ENCODE results near the gene SPON1.

Gene SPON1

DNA sequence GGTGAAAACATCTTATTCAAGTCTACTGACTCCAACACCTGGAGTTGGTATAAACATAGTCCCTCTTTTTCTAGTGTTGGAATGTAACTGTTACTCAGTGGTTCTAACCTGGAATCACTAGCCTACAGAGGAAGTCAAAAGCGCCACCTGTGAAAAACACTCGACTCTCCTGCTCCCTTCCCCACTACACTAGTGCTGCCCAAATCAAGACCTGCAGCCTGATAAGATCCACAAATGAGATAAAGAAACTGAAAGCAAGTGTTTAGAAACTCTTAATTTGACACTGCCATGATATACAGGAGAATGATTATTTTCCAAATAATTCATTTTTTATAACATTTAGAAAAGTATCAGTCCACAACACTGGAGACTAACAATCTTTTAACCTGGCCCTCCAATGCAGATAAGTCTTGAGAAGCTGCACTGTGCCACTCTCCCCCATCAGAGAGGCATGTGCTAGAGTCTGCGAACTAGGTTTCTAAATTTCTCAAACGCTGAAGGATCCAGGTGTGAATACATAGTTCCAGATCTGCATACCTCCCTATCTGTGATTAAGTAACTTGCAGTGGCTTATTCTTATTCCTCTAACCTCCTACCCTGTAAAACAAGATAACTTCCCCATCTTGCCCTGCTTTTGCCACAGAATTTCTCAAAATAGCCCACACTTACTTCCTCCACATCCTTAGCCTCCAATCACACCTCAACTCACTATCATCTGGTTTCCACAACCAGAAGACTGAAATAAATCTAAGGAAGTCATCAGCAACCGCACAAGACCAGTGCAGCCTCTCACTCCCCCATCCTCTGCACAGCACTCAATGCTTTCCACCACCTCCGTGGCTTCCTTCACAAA is 308.4 kb downstream of the SPON1 start:
- TF ChIP-seq POLR2AphosphoS5 (IDR thresholded peaks at IDR 0.05; ENCODE audit: low read depth, low read length), result no peak

DNA sequence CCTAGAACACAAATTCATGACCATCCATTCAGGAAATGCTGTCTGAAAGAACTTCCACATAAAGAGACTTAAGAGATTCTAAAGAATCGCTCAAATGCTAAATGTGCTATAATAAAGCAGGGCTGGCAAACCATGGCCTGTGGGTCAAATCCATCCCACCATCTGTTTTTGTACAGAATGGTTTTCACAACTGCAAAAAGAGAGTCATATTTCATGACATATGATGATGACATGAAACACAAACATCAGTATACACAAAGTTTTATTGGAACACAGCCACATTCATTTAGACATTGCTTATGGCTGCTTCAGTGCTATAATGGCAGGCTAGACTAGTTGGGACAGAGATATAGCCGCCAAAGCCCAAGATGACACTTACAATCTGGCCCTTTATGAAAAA is 311.4 kb downstream of the SPON1 start:
- TF ChIP-seq, protein P1, sequence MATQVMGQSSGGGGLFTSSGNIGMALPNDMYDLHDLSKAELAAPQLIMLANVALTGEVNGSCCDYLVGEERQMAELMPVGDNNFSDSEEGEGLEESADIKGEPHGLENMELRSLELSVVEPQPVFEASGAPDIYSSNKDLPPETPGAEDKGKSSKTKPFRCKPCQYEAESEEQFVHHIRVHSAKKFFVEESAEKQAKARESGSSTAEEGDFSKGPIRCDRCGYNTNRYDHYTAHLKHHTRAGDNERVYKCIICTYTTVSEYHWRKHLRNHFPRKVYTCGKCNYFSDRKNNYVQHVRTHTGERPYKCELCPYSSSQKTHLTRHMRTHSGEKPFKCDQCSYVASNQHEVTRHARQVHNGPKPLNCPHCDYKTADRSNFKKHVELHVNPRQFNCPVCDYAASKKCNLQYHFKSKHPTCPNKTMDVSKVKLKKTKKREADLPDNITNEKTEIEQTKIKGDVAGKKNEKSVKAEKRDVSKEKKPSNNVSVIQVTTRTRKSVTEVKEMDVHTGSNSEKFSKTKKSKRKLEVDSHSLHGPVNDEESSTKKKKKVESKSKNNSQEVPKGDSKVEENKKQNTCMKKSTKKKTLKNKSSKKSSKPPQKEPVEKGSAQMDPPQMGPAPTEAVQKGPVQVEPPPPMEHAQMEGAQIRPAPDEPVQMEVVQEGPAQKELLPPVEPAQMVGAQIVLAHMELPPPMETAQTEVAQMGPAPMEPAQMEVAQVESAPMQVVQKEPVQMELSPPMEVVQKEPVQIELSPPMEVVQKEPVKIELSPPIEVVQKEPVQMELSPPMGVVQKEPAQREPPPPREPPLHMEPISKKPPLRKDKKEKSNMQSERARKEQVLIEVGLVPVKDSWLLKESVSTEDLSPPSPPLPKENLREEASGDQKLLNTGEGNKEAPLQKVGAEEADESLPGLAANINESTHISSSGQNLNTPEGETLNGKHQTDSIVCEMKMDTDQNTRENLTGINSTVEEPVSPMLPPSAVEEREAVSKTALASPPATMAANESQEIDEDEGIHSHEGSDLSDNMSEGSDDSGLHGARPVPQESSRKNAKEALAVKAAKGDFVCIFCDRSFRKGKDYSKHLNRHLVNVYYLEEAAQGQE (IDR thresholded peaks at IDR 0.05; ENCODE audit: insufficient read depth in 1 of 2, low read depth in 2 of 2, low read length in 2 of 2), result no peak
- TF ChIP-seq TAF1 (IDR thresholded peaks at IDR 0.05; ENCODE audit: borderline replicate concordance, insufficient read depth, low read length), result no peak
- TF ChIP-seq SIN3A (IDR thresholded peaks at IDR 0.05; ENCODE audit: borderline replicate concordance, insufficient read depth, low read length), result no peak
- TF ChIP-seq FOXP2 (optimal IDR thresholded peaks at IDR 0.05; ENCODE audit: borderline replicate concordance, extremely low read depth, extremely low read length, insufficient read depth), result no peak
- TF ChIP-seq POLR2AphosphoS5 (IDR thresholded peaks at IDR 0.05; ENCODE audit: low read depth, low read length), result no peak

DNA sequence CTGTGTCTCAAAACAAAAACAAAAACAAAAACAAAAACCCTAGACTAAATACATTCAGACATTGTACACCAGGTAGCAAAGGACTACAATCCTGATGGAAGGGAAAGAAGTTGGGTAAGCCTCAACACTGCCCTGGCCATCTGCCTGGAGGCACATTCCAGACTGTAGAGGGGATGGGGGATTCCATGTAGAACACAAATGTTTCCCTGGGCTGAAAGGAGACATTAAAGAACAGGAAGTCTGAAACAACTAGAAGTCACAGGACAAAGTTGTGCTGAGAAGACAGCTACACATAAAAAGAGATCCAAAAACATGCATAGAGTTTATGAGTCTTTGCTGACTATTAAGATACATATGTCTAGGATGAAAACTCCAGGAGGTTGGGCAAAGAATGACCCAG is 312.6 kb downstream of the SPON1 start:
- no peak for TF ChIP-seq SIN3A (IDR thresholded peaks at IDR 0.05; ENCODE audit: borderline replicate concordance, insufficient read depth, low read length)
- TF ChIP-seq POLR2AphosphoS5 (IDR thresholded peaks at IDR 0.05; ENCODE audit: low read depth, low read length), result no peak
- TF ChIP-seq FOXP2 (optimal IDR thresholded peaks at IDR 0.05; ENCODE audit: borderline replicate concordance, extremely low read depth, extremely low read length, insufficient read depth), result no peak
- TF ChIP-seq, protein P1 (IDR thresholded peaks at IDR 0.05; ENCODE audit: insufficient read depth in 1 of 2, low read depth in 2 of 2, low read length in 2 of 2), result no peak
- no peak for TF ChIP-seq TAF1 (IDR thresholded peaks at IDR 0.05; ENCODE audit: borderline replicate concordance, insufficient read depth, low read length)

DNA sequence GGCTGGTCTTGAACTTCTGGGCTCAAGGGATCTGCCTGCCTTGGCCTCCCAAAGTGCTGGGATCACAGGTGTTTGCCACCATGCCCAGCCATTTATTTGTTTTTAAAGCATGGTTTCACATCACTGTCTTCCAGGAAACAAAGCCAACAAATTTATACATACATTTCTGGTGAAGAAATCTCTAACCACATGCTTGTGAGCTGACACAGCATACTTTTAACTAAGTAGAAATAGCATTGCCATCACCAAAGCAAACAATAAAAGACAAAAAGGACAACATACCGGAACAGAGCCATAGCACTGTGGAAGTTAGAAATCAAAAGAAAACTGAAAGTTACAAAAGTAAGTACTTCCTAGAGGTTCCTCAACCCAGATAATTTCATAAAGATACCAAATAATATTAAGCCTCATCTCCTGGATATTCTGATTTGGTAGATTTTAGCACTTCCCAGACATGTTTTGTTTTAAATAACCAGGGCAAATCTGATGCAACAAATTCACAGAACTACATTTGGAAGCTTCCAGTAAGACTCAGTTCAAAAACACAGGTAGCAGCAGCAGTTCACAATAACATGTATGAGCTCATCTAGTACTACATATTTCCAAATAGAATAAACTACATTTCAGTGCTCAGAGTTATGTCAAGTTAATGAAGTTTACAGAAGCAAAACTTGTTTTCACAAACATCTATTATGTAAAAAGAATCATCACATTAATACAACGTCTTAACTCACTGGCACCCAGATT is 325.8 kb downstream of the SPON1 start:
- no peak for TF ChIP-seq SIN3A (IDR thresholded peaks at IDR 0.05; ENCODE audit: borderline replicate concordance, insufficient read depth, low read length)
- no peak for TF ChIP-seq FOXP2 (optimal IDR thresholded peaks at IDR 0.05; ENCODE audit: borderline replicate concordance, extremely low read depth, extremely low read length, insufficient read depth)
- no peak for TF ChIP-seq TAF1 (IDR thresholded peaks at IDR 0.05; ENCODE audit: borderline replicate concordance, insufficient read depth, low read length)
- TF ChIP-seq, protein P1 (IDR thresholded peaks at IDR 0.05; ENCODE audit: insufficient read depth in 1 of 2, low read depth in 2 of 2, low read length in 2 of 2), result no peak
- TF ChIP-seq POLR2AphosphoS5 (IDR thresholded peaks at IDR 0.05; ENCODE audit: low read depth, low read length), result no peak

DNA sequence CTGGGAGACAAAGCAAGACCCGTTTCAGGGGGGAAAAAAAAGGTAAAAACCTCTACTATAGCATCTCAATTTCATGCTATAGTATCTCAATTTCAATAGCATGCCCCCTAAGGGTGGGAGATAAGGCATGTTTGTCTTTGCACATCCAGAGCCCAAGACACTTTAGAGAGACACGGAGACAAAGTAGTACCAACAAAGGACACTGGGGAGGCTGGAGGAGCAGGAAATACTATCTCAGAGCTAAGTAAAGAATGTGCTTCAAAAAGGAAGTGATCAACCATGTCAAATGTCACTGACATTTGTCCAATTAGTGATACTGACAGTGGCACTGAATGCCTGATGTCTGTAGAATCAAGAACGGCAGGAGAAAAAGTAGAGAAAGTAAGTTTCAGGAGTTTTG is 327.9 kb downstream of the SPON1 start:
- TF ChIP-seq SIN3A (IDR thresholded peaks at IDR 0.05; ENCODE audit: borderline replicate concordance, insufficient read depth, low read length) (no peak), TAF1 (IDR thresholded peaks at IDR 0.05; ENCODE audit: borderline replicate concordance, insufficient read depth, low read length) (no peak), FOXP2 (optimal IDR thresholded peaks at IDR 0.05; ENCODE audit: borderline replicate concordance, extremely low read depth, extremely low read length, insufficient read depth) (no peak), POLR2AphosphoS5 (IDR thresholded peaks at IDR 0.05; ENCODE audit: low read depth, low read length) (no peak)
- TF ChIP-seq, protein P1 (IDR thresholded peaks at IDR 0.05; ENCODE audit: insufficient read depth in 1 of 2, low read depth in 2 of 2, low read length in 2 of 2), result no peak

All from PFSK-1 (cell line).